Activated CD8-positive, alpha-beta T cell treated with anti-CD3 and anti-CD28 coated beads for 36 hours (primary cell): ENCODE measurements around the gene APPL2. TPM values are rescaled to one million over a fixed set of nuclear protein-coding genes. Genes with fewer than 3 reads are reported as not detected.
A peak's percentile ranks its signal among the peaks of the same experiment; 100 is the strongest.

Source experiments
- ATAC-seq: fragments of 200-7000 bp; cut with Tn5 transposase; one replicate; pipeline ENCODE4 v1.10.0; 2021; ENCODE audit warnings: mild to moderate bottlenecking, moderate library complexity
- CTCF ChIA-PET: fragments of 350-600 bp; sonication (Branson Sonifier 250); formaldehyde crosslinking; loops from one replicate; lab custom pipeline; 2021; ENCODE audit warnings: antibody characterized with exemption; lab: Charles Lee
- POLR2A ChIA-PET: fragments of 350-600 bp; sonication (Branson Sonifier 250); formaldehyde crosslinking; loops from one replicate; lab custom pipeline; 2021; ENCODE audit warnings: antibody characterized with exemption; lab: Charles Lee
- DNase-seq: peaks from one replicate; pipeline ENCODE4 v3.0.0-alpha.2; 2020
- H3K27ac Mint-ChIP-seq: one replicate; pipeline ENCODE4 v1.8.0; 2021; ENCODE audit warnings: mild to moderate bottlenecking, mixed read lengths
- H3K27me3 Mint-ChIP-seq: one replicate; pipeline ENCODE4 v1.8.0; 2021; ENCODE audit warnings: mixed read lengths
- H3K36me3 Mint-ChIP-seq: one replicate; pipeline ENCODE4 v1.8.0; 2021; ENCODE audit warnings: low read depth, mixed read lengths
- H3K4me1 Mint-ChIP-seq: one replicate; pipeline ENCODE4 v1.8.0; 2021; ENCODE audit warnings: low read depth, mixed read lengths
- H3K4me3 Mint-ChIP-seq: one replicate; pipeline ENCODE4 v1.8.0; 2021; ENCODE audit warnings: mild to moderate bottlenecking, moderate library complexity, mixed read lengths
- H3K9me3 Mint-ChIP-seq: one replicate; pipeline ENCODE4 v1.8.0; 2021; ENCODE audit warnings: mixed read lengths
- CTCF ChIP-seq: fragments of 200-600 bp; IDR thresholded peaks from one replicate; pipeline ENCODE4 v1.8.0; 2022; ENCODE audit warnings: antibody characterized with exemption, mild to moderate bottlenecking
- intact Hi-C: fragments of 100-400 bp; cut with micrococcal nuclease; formaldehyde crosslinking; loops from one replicate; pipeline ENCODE4 v1.10.0; 2022
- total RNA-seq, 2 experiments: library from RNA; stranded (reverse); gene quantifications; one replicate each; pipeline ENCODE4 v1.2.3, GENCODE V29; 2021

The APPL2 gene
- total RNA-seq, 2 experiments from 2014 or later = 14.5 to 15.8 TPM

- ChIA-PET POLR2A (interaction anchor here (1.0 kb wide), 1 partner anchor 10 kb away, joined by 3 read pairs; no protein-coding TSS in a partner anchor), CTCF (no interaction called here)
- intact Hi-C loops = no loop called here
- DNase-seq (no peak), ATAC-seq (no peak)
- Mint-ChIP-seq H3K36me3 (peaks cover 12% of the 10 kb centered on the region), H3K9me3 (no peaks in the 10 kb centered on the region), H3K4me3 (no peak overlapping the region), H3K4me1 (no peaks in the 10 kb centered on the region), H3K27ac (no peak overlapping the region), H3K27me3 (no peaks in the 10 kb centered on the region)
- no peak for TF ChIP-seq CTCF
These were observed 21.8 kb downstream of the APPL2 start for GRCh38 chr12:105214148-105214547.

DNA sequence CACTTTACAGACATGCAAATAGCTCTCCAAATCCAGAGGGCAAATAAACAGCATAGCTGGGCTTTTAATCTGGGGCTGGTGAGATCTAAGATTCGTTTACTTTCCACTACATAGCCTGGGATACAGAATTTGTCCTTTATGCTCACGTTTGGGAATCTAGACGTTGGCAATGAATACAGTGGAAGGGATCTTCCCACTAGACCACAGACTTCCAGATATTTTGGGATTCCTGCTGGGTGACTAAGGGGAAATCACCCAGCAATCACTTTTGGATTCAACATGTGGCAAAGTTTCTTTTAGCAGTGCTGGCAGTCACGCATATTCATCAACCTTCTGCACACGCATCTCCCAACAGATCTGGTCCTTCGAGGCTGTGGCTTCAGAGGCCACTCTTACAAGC, 23.5 kb downstream of the APPL2 start:
- intact Hi-C loops = no loop called here
- no peaks in the 10 kb centered on the region for H3K4me1 Mint-ChIP-seq
- ChIA-PET CTCF (no interaction called here), POLR2A (no interaction called here)
- H3K4me3 Mint-ChIP-seq = no peak overlapping the region
- TF ChIP-seq CTCF = no peak
- H3K36me3 Mint-ChIP-seq = peaks cover 15% of the 10 kb centered on the region
- H3K9me3 Mint-ChIP-seq = no peaks in the 10 kb centered on the region
- H3K27ac Mint-ChIP-seq = no peak overlapping the region
- no peaks in the 10 kb centered on the region for H3K27me3 Mint-ChIP-seq
- no peak for ATAC-seq
- no peak for DNase-seq

GRCh38 chr12:105209091-105209490, 26.9 kb downstream of the APPL2 start:
- ChIA-PET CTCF (no interaction called here), POLR2A (no interaction called here)
- Mint-ChIP-seq H3K9me3 (no peaks in the 10 kb centered on the region), H3K36me3 (peaks cover 10% of the 10 kb centered on the region), H3K27me3 (no peaks in the 10 kb centered on the region), H3K4me1 (peaks cover 7% of the 10 kb centered on the region), H3K27ac (no peak overlapping the region), H3K4me3 (no peak overlapping the region)
- no peak for ATAC-seq
- DNase-seq = no peak
- TF ChIP-seq CTCF = no peak
- intact Hi-C loops = no loop called here

DNA sequence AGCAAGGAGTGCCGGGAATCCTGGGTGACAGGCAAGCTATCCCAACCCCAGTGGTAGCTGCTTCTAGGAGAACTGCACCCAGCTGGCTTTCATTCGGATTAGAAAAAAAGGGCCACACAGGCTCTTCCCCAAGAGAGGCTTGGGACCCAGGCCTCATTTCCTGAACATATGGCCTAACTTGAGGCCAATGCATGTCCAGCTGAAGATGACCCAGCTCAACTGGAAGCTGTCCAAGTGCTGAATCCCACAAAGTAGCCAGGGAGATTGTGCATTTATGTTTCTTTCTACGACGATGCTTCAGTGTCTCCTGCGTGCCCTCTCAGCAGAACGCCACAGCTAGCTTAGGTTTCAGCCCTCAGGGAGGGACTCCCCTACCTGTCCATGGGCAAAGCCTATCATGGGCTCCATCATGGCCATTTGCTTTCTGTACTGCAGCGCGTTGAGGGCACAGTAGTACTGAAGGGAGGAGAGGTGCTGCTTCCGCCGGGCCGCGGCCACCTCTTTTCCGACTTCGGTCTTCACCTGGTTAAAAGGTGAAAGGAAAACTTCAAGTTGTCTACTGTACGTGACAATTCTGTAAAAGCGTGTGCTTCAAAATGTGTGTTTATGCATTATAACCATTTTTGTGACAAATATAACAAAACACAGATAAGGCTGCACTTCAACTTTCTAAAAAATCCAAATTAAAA, 29.1 kb downstream of the APPL2 start:
- Mint-ChIP-seq H3K27ac (no peak overlapping the region), H3K4me3 (no peak overlapping the region), H3K36me3 (peaks cover 9% of the 10 kb centered on the region), H3K27me3 (no peaks in the 10 kb centered on the region), H3K4me1 (peaks cover 7% of the 10 kb centered on the region), H3K9me3 (no peaks in the 10 kb centered on the region)
- DNase-seq (no peak), ATAC-seq (no peak)
- ChIA-PET POLR2A (no interaction called here), CTCF (no interaction called here)
- intact Hi-C loops = no loop called here
- no peak for TF ChIP-seq CTCF

DNA sequence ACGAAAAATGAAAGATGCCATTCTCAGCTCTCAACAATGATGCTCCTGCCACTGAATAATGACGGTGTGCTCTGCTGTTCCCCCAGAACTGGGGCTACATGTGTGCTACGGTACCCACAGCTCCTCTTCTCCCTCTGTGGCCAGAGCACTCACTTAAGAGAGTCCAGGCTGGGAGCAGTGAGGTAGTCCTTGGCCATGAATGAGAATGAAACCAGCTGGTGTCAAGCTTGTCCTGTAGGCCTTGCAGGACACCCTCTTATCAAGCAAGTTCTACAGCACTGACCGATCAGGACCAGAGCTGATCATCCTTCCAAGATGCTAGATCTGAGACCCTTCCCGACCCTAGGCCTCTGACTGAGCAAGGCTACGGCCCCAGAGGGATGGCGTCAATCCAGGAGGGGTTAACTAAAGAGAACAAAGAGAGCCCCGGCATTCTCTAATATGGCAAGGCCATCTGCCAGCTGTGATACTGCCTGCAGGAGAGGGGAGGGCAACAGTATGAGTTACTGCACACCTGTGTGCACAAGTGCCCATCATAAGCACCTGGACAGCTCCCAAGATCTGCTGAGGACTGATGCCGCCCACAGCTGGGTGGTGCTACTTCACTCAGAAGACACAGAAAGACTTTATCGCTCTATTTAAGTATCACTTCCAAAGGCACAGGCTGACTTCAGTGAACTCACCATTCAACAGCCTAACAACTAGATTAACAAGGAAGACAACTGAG, 30.5 kb downstream of the APPL2 start:
- ChIA-PET POLR2A (interaction anchor here (1.5 kb wide), 1 partner anchor 20 kb away, joined by 4 read pairs; no protein-coding TSS in a partner anchor), CTCF (interaction anchor here (0.8 kb wide), 1 partner anchor 14 kb away, joined by 3 read pairs; no protein-coding TSS in a partner anchor)
- TF ChIP-seq CTCF = no peak
- intact Hi-C loops = no loop called here
- DNase-seq (no peak), ATAC-seq (no peak)
- peaks cover 9% of the 10 kb centered on the region for H3K36me3 Mint-ChIP-seq
- peak overlapping the region; percentile 36 for H3K27ac Mint-ChIP-seq
- no peaks in the 10 kb centered on the region for H3K27me3 Mint-ChIP-seq
- H3K4me3 Mint-ChIP-seq = no peak overlapping the region
- no peaks in the 10 kb centered on the region for H3K9me3 Mint-ChIP-seq
- H3K4me1 Mint-ChIP-seq = peaks cover 7% of the 10 kb centered on the region
